Measurements from ENCODE around the gene PATE1.

DNA sequence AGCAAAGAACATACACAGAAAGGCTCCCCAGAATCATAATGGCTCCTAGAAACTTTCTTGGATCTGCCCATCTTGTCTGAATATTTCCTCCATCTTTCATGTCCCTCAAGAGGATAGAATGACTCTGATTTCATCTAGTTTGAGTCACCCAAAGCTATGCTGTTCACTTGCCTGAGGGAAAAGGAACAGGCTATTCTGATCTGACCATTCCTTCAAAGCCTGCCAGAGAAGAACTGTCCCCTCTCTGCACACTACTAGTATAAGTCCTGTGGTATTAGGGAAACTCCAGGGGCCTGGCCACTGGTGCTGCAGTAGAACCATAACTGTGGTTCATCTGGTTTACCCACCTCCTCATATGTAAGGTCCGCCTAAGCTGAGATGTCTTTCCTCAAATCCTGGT lies 2.4 kb upstream of the PATE1 start:
- TF ChIP-seq POLR2A (IDR thresholded peaks at IDR 0.05) (no peak), EP300 (IDR thresholded peaks at IDR 0.05) (no peak)
- TF ChIP-seq, protein P1, sequence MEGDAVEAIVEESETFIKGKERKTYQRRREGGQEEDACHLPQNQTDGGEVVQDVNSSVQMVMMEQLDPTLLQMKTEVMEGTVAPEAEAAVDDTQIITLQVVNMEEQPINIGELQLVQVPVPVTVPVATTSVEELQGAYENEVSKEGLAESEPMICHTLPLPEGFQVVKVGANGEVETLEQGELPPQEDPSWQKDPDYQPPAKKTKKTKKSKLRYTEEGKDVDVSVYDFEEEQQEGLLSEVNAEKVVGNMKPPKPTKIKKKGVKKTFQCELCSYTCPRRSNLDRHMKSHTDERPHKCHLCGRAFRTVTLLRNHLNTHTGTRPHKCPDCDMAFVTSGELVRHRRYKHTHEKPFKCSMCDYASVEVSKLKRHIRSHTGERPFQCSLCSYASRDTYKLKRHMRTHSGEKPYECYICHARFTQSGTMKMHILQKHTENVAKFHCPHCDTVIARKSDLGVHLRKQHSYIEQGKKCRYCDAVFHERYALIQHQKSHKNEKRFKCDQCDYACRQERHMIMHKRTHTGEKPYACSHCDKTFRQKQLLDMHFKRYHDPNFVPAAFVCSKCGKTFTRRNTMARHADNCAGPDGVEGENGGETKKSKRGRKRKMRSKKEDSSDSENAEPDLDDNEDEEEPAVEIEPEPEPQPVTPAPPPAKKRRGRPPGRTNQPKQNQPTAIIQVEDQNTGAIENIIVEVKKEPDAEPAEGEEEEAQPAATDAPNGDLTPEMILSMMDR (IDR thresholded peaks at IDR 0.05) = no peak
